ENCODE data around the gene LLGL1. TPM values are rescaled to one million over a fixed set of nuclear protein-coding genes. Genes with fewer than 3 reads are reported as not detected.

LLGL1 gene
- total RNA-seq, 2 donors from 2014 or later, result 17.7 to 33.5 TPM

DNA sequence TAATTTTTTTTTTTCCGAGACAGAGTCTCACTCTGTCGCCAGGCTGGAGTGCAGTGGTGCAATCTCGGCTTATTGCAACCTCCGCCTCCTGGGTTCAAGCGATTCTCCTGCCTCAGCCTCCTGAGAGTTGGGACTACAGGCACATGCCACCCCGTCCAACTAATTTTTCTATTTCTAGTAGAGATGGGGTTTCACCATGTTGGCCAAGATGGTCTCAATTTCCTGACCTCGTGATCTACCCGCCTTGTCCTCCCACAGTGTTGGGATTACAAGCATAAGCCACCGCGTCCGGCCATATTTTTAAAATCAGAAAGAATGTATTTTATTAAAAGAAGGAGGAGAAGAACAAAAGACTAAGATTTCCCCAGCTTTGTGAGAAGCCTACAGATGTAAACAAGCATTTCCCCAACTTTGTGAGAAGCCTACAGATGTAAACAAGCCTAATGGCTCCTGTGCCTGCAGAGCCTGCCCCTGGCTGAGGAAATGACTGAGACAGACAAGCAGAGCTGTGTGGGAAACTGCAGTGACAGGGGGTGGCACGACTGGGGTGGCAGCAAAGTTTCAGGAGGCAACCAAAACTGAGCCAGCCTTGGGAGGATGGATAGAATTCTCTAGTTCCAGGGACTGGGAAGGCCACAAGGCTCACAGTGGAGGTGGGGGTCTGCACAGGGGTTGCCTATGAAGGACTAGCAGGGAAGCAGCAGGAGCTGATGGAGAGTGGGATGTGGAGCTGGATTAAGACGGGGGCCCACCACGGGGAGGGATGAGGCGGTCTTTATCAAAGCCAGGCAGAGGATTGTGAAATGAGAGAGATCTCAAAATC, 66.5 kb downstream of the LLGL1 start:
- H3K27ac ChIP-seq, result no peak overlapping the region
- H3K36me3 ChIP-seq, result peaks cover 3 to 26% of the 10 kb centered on the region in 2 donors
- no peak for DNase-seq (ENCODE audit: low spot score)
- no peak overlapping the region for H3K4me3 ChIP-seq
- TF ChIP-seq, protein P1, sequence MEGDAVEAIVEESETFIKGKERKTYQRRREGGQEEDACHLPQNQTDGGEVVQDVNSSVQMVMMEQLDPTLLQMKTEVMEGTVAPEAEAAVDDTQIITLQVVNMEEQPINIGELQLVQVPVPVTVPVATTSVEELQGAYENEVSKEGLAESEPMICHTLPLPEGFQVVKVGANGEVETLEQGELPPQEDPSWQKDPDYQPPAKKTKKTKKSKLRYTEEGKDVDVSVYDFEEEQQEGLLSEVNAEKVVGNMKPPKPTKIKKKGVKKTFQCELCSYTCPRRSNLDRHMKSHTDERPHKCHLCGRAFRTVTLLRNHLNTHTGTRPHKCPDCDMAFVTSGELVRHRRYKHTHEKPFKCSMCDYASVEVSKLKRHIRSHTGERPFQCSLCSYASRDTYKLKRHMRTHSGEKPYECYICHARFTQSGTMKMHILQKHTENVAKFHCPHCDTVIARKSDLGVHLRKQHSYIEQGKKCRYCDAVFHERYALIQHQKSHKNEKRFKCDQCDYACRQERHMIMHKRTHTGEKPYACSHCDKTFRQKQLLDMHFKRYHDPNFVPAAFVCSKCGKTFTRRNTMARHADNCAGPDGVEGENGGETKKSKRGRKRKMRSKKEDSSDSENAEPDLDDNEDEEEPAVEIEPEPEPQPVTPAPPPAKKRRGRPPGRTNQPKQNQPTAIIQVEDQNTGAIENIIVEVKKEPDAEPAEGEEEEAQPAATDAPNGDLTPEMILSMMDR (IDR thresholded peaks at IDR 0.05), result no peak
- TF ChIP-seq POLR2AphosphoS5 (IDR thresholded peaks at IDR 0.05) (no peak), POLR2A (IDR thresholded peaks at IDR 0.05) (no peak)
- intact Hi-C loops (cut with DNase I), result no loop called here
- no peaks in the 10 kb centered on the region for H3K27me3 ChIP-seq (replicated peaks; ENCODE audit: insufficient read depth)
- no peaks in the 10 kb centered on the region for H3K4me1 ChIP-seq (replicated peaks)
- 93% methylated on average over 15 of the region's 15 CpGs for WGBS
- H3K9me3 ChIP-seq, result no peaks in the 10 kb centered on the region

Other genes starting within 250 kb of the LLGL1 start
- 10 to 100 TPM; 17.7 to 30.5 TPM for gene ATPAF2, start 186.5 kb upstream of the LLGL1 start, total RNA-seq
- 10 to 100 TPM; 11.0 to 19.1 TPM for gene GID4, start 186.2 kb upstream of the LLGL1 start, total RNA-seq
- gene DRG2, start 137.7 kb upstream of the LLGL1 start, total RNA-seq, result 10 to 100 TPM; 44.1 to 56.9 TPM
- gene MYO15A, start 116.9 kb upstream of the LLGL1 start, total RNA-seq, result 1 to 10 TPM in 1 of 2 donors, under 1 TPM in 1; 0.32 to 8.3 TPM
- 100 to 1,000 TPM; 132 to 230 TPM for gene ALKBH5, start 41.8 kb upstream of the LLGL1 start, total RNA-seq
- gene FLII, start 33.1 kb downstream of the LLGL1 start, total RNA-seq, result 100 to 1,000 TPM; 280 to 347 TPM
- 10 to 100 TPM; 22.3 to 28.7 TPM for gene MIEF2, start 35.0 kb downstream of the LLGL1 start, total RNA-seq
- gene TOP3A, start 89.4 kb downstream of the LLGL1 start, total RNA-seq, result 10 to 100 TPM; 18.4 to 37.1 TPM
- 10 to 100 TPM; 19.0 to 25.3 TPM for gene SMCR8, start 89.7 kb downstream of the LLGL1 start, total RNA-seq
- gene SHMT1, start 137.9 kb downstream of the LLGL1 start, total RNA-seq, result 10 to 100 TPM; 31.6 to 43.0 TPM
- gene EVPLL, start 152.1 kb downstream of the LLGL1 start, total RNA-seq, result 1 to 10 TPM; 1.6 to 1.7 TPM

All from prostate gland (tissue), 2 donors.